ENCODE measurements around the gene ULK3.

The ULK3 gene

GRCh38 chr15:74787251-74788041 is 55.5 kb downstream of the ULK3 start:
- H3K9me3 Mint-ChIP-seq = no peaks in the 10 kb centered on the region
- H3K27ac Mint-ChIP-seq = peak overlapping the region; percentile 99
- H3K36me3 Mint-ChIP-seq (ENCODE audit: low read depth) = peaks cover 69% of the 10 kb centered on the region

GRCh38 chr15:74786551-74787165 is 56.3 kb downstream of the ULK3 start:
- H3K27me3 Mint-ChIP-seq (ENCODE audit: low read depth) = no peaks in the 10 kb centered on the region

More at GRCh38 chr15:74787251-74788041, 55.5 kb downstream of the ULK3 start:
- Mint-ChIP-seq H3K4me3 (peak overlapping the region; percentile 93), H3K27me3 (ENCODE audit: low read depth) (no peaks in the 10 kb centered on the region), H3K4me1 (ENCODE audit: low read depth) (peaks cover 56% of the 10 kb centered on the region)

More at GRCh38 chr15:74786551-74787165, 56.3 kb downstream of the ULK3 start:
- no peaks in the 10 kb centered on the region for H3K9me3 Mint-ChIP-seq
- H3K27ac Mint-ChIP-seq = peak overlapping the region; percentile 99
- H3K36me3 Mint-ChIP-seq (ENCODE audit: low read depth) = peaks cover 64% of the 10 kb centered on the region
- peaks cover 49% of the 10 kb centered on the region for H3K4me1 Mint-ChIP-seq (ENCODE audit: low read depth)
- peak overlapping the region; percentile 93 for H3K4me3 Mint-ChIP-seq
